Panc1 (cell line): Measurements from ENCODE around the gene SOWAHB. TPM values are rescaled to one million over a fixed set of nuclear protein-coding genes. Genes with fewer than 3 reads are reported as not detected.

ENCODE experiments used
- ATAC-seq: fragments of 200-7000 bp; cut with Tn5 transposase; 2 replicates; pipeline ENCODE4 v1.9.1; 2020; ENCODE audit warnings: mild to moderate bottlenecking, moderate library complexity
- BruUV-seq: library from RNA; stranded (reverse); fragments of 400-500 nt; replicated peaks from 2 replicates; lab custom pipeline; 2021; lab: Mats Ljungman, UMichigan
- CTCF ChIA-PET: fragments of 300-600 bp; sonication (Branson Sonifier 250); formaldehyde crosslinking; loops from one replicate; lab custom pipeline; 2022; ENCODE audit warnings: antibody characterized with exemption; lab: Charles Lee
- POLR2A ChIA-PET: fragments of 300-600 bp; sonication (Branson Sonifier 250); formaldehyde crosslinking; loops from one replicate; lab custom pipeline; 2022; ENCODE audit warnings: antibody characterized with exemption; lab: Charles Lee
- DNase-seq: peaks from one replicate; pipeline ENCODE4 v3.0.0-alpha.2; 2010; ENCODE audit warnings: low read depth, low spot score
- H3K27ac ChIP-seq: 2 replicates; pipeline ENCODE4 v1.5.1; 2011; ENCODE audit warnings: mild to moderate bottlenecking, low read length, inconsistent platforms
- H3K27me3 ChIP-seq: fragments of 200-500 bp; sonication (Bioruptor generic); 2 replicates; pipeline ENCODE4 v1.6.0; 2014; ENCODE audit warnings: low read length, inconsistent platforms; ENCODE audit not compliant: control insufficient read depth, insufficient read depth
- H3K36me3 ChIP-seq: fragments of 200-500 bp; sonication (Bioruptor generic); 2 replicates; pipeline ENCODE4 v1.5.1; 2014; ENCODE audit warnings: inconsistent platforms, mild to moderate bottlenecking, low read length, moderate library complexity; ENCODE audit not compliant: control insufficient read depth, insufficient read depth
- H3K4me1 ChIP-seq: 2 replicates; pipeline ENCODE4 v1.5.1; 2011; ENCODE audit warnings: inconsistent platforms, mild to moderate bottlenecking, low read length, moderate library complexity; ENCODE audit not compliant: control insufficient read depth, insufficient read depth
- H3K4me3 ChIP-seq, 2 experiments: 2 replicates each; pipeline ENCODE4 v1.5.1; 2011 to 2012; ENCODE audit warnings: low read depth in 2 of 2, low read length in 2 of 2, mild to moderate bottlenecking in 2 of 2, inconsistent platforms in 1 of 2, moderate library complexity in 1 of 2
- H3K9me3 ChIP-seq: fragments of 200-500 bp; sonication (Bioruptor generic); 2 replicates; pipeline ENCODE4 v1.5.1; 2014; ENCODE audit warnings: low read depth, mild to moderate bottlenecking, inconsistent platforms, low read length, moderate library complexity; ENCODE audit not compliant: control insufficient read depth, insufficient read depth
- CTCF ChIP-seq: fragments of 450-650 bp; IDR thresholded peaks from 2 replicates; pipeline ENCODE4 v1.5.1; 2017; ENCODE audit warnings: mild to moderate bottlenecking
- POLR2AphosphoS5 ChIP-seq: IDR thresholded peaks from 2 replicates; pipeline ENCODE4 v1.6.1; 2012; ENCODE audit warnings: mild to moderate bottlenecking, low read depth, low read length, moderate library complexity
- REST ChIP-seq, 2 experiments: IDR thresholded peaks; 2 replicates each; pipeline ENCODE4 v1.6.1; 2011 to 2012; ENCODE audit warnings: low read depth in 2 of 2, control low read depth in 1 of 2, low read length in 1 of 2, mild to moderate bottlenecking in 1 of 2, moderate library complexity in 1 of 2; ENCODE audit not compliant: insufficient read depth in 1 of 2
- SIN3A ChIP-seq: IDR thresholded peaks from 2 replicates; pipeline ENCODE4 v1.6.1; 2012; ENCODE audit warnings: low read depth, mild to moderate bottlenecking, low read length, moderate library complexity, borderline replicate concordance; ENCODE audit not compliant: insufficient read depth
- TCF7L2 ChIP-seq: IDR thresholded peaks from 2 replicates; pipeline ENCODE4 v1.6.1; 2011; ENCODE audit warnings: mild to moderate bottlenecking, low read depth, low read length, inconsistent platforms
- in situ Hi-C: cut with HindIII; loops from 2 replicates; pipeline ENCODE4 v1.10.0; 2016; ENCODE audit warnings: low sequenced_read_pairs, low pct_unique_long_range_greater_than_20kb
- intact Hi-C: fragments of 100-400 bp; cut with micrococcal nuclease; formaldehyde crosslinking; loops from one replicate; pipeline ENCODE4 v1.10.0; 2022; ENCODE audit not compliant: unreplicated experiment
- total RNA-seq: library from RNA; stranded (reverse); gene quantifications from one replicate; pipeline ENCODE4 v1.2.1, GENCODE V29; 2021; ENCODE audit not compliant: unreplicated experiment

The SOWAHB gene
- total RNA-seq, 1 experiment from 2014 or later = 4.0 TPM

GRCh38 chr4:76856243-76857073 is 41.5 kb downstream of the SOWAHB start:
- intact Hi-C loops (no loop called here), in situ Hi-C loops (no loop called here)
- H3K4me3 ChIP-seq = no peak overlapping the region
- H3K36me3 ChIP-seq = no peaks in the 10 kb centered on the region
- no TSS peak for BruUV-seq
- no peaks in the 10 kb centered on the region for H3K27me3 ChIP-seq
- no peaks in the 10 kb centered on the region; the same call in 1 of the 2 replicates for H3K4me1 ChIP-seq
- POLR2A ChIA-PET = no interaction called here
- peak overlapping the region; percentile 48; the same call in 1 of the 2 replicates for H3K27ac ChIP-seq
- DNase-seq = no peak
- CTCF ChIA-PET = interaction anchor here (0.8 kb wide), 1 partner anchor 15 kb away, joined by 3 read pairs; no protein-coding TSS in a partner anchor
- no peaks in the 10 kb centered on the region for H3K9me3 ChIP-seq
- TF ChIP-seq CTCF (no peak), TCF7L2 (peak; percentile 95)
- ATAC-seq = no peak

GRCh38 chr4:76854858-76855257 is 43.1 kb downstream of the SOWAHB start:
- no peak for TF ChIP-seq REST (IDR thresholded peaks at IDR 0.05; ENCODE audit: insufficient read depth in 1 of 2, low read depth in 2 of 2, low read length in 1 of 2)
- no peak for TF ChIP-seq CTCF
- TF ChIP-seq POLR2AphosphoS5 = no peak
- TF ChIP-seq SIN3A = no peak
- TF ChIP-seq TCF7L2 = no peak
- no peaks in the 10 kb centered on the region for H3K36me3 ChIP-seq
- in situ Hi-C loops = no loop called here
- POLR2A ChIA-PET = no interaction called here
- no TSS peak for BruUV-seq
- intact Hi-C loops = no loop called here
- H3K9me3 ChIP-seq = no peaks in the 10 kb centered on the region
- ATAC-seq (no peak), DNase-seq (no peak)
- H3K4me1 ChIP-seq = peaks cover 3% of the 10 kb centered on the region
- CTCF ChIA-PET = interaction anchor here (0.6 kb wide), 1 partner anchor 19 kb away, joined by 6 read pairs; no protein-coding TSS in a partner anchor
- no peak overlapping the region for H3K4me3 ChIP-seq
- H3K27me3 ChIP-seq = no peaks in the 10 kb centered on the region
- peak overlapping the region; percentile 39; the same call in 1 of the 2 replicates for H3K27ac ChIP-seq
